Gastroesophageal sphincter (tissue), 4 donors: ENCODE data around the gene PRKAG2. TPM values are rescaled to one million over a fixed set of nuclear protein-coding genes. Genes with fewer than 3 reads are reported as not detected.

Experiments
- ATAC-seq: fragments of 150-250 bp; one replicate; pipeline ENCODE4 v1.9.1; 2016; ENCODE audit warnings: mild to moderate bottlenecking, moderate library complexity
- H3K27ac ChIP-seq, 4 donors: fragments of 200-600 bp; sonication (generic) in 3 of 4; 1 replicate in 3 of 4; 2 replicates in 1 of 4; pipeline ENCODE4 v1.5.1; 2016 to 2019
- H3K27me3 ChIP-seq: fragments of 200-600 bp; sonication (generic); one replicate; pipeline ENCODE4 v1.5.1; 2019
- H3K36me3 ChIP-seq, 2 donors: fragments of 200-600 bp; sonication (generic); one replicate each; pipeline ENCODE4 v1.5.1; 2019; ENCODE audit warnings: control low read depth in 1 of 2
- H3K4me1 ChIP-seq, 3 donors: fragments of 200-600 bp; sonication (generic); 1 replicate in 2 of 3; 2 replicates in 1 of 3; pipeline ENCODE4 v1.5.1; 2016 to 2019; ENCODE audit warnings: control low read depth in 2 of 3
- H3K4me3 ChIP-seq, 2 donors: fragments of 200-600 bp; sonication (generic); one replicate each; pipeline ENCODE4 v1.5.1; 2019; ENCODE audit warnings: mild to moderate bottlenecking in 1 of 2, moderate library complexity in 1 of 2
- H3K9me3 ChIP-seq, 3 donors: fragments of 200-600 bp; sonication (generic); one replicate each; pipeline ENCODE4 v1.5.1; 2017 to 2019; ENCODE audit warnings: control low read depth in 2 of 3
- CTCF ChIP-seq, 4 experiments: fragments of 200-600 bp in 2 of 4; fragments of 450-650 bp in 2 of 4; sonication (generic) in 1 of 4; IDR thresholded peaks; one replicate each; pipeline ENCODE4 v1.5.1; 2017 to 2019; ENCODE audit warnings: antibody characterized with exemption in 4 of 4, mild to moderate bottlenecking in 2 of 4, moderate library complexity in 2 of 4
- EP300 ChIP-seq: sonication (generic); formaldehyde crosslinking; IDR thresholded peaks from one replicate; pipeline ENCODE4 v1.6.1; 2017; ENCODE audit warnings: antibody characterized with exemption, mild to moderate bottlenecking
- POLR2A ChIP-seq, 2 donors: fragments of 450-650 bp; IDR thresholded peaks; one replicate each; pipeline ENCODE4 v1.6.1; 2017; ENCODE audit warnings: antibody characterized with exemption in 2 of 2, mild to moderate bottlenecking in 2 of 2, moderate library complexity in 1 of 2
- POLR2AphosphoS5 ChIP-seq: sonication (generic); formaldehyde crosslinking; IDR thresholded peaks from one replicate; pipeline ENCODE4 v1.6.1; 2017; ENCODE audit warnings: antibody characterized with exemption
- WGBS, 2 donors: methylation state at CpG; one replicate each; pipeline ENCODE4 v1.1.5; 2018; ENCODE audit warnings: low coverage in 1 of 2; 5-methylcytosine and 5-hydroxymethylcytosine counted together
- total RNA-seq, 4 donors: library from RNA; depleted of rRNA; stranded (reverse); fragments of >200 nt; gene quantifications; one replicate each; pipeline ENCODE4 v1.1.0, GENCODE V29; 2016

PRKAG2 gene
- total RNA-seq, 4 donors from 2014 or later: 48.9 to 89.0 (median 75.7) TPM

- no peak overlapping the region for H3K4me3 ChIP-seq
- peak overlapping the region in 3 of 4 donors; percentile 19 to 63 (median 43) for H3K27ac ChIP-seq
- peak; percentile 15 for ATAC-seq
- WGBS, 2 donors: 16% methylated on average over 2 of the region's 25 CpGs; no CpG with 5 or more reads in 1 of the 2 donors
- H3K4me1 ChIP-seq: peaks cover 0 to 34% (median 8%) of the 10 kb centered on the region in 3 donors
- no peaks in the 10 kb centered on the region for H3K9me3 ChIP-seq
- no peaks in the 10 kb centered on the region for H3K27me3 ChIP-seq
- TF ChIP-seq POLR2A (IDR thresholded peaks at IDR 0.05): no peak
- no peak for TF ChIP-seq CTCF (IDR thresholded peaks at IDR 0.05)
- TF ChIP-seq POLR2AphosphoS5: no peak
- no peak for TF ChIP-seq EP300
- H3K36me3 ChIP-seq: no peaks in the 10 kb centered on the region
Measured at GRCh38 chr7:151711906-151712809, 164.8 kb downstream of the PRKAG2 start.

GRCh38 chr7:151711435-151711872, 165.5 kb downstream of the PRKAG2 start:
- 96% methylated on average over 3 of the region's 3 CpGs for WGBS, 2 donors
- Histone ChIP-seq H3K27me3 (no peaks in the 10 kb centered on the region), H3K27ac (no peak overlapping the region), H3K4me3 (no peak overlapping the region), H3K36me3 (no peaks in the 10 kb centered on the region), H3K4me1 (peaks cover 0 to 30% (median 8%) of the 10 kb centered on the region in 3 donors), H3K9me3 (no peaks in the 10 kb centered on the region)
- TF ChIP-seq POLR2AphosphoS5: no peak
- TF ChIP-seq POLR2A (IDR thresholded peaks at IDR 0.05): no peak
- no peak for TF ChIP-seq CTCF (IDR thresholded peaks at IDR 0.05)
- no peak for TF ChIP-seq EP300
- ATAC-seq: no peak

- 94 to 100% methylated on average over 3 to 4 of the region's 4 CpGs for WGBS, 2 donors
- Histone ChIP-seq H3K27ac (no peak overlapping the region), H3K9me3 (no peaks in the 10 kb centered on the region), H3K27me3 (no peaks in the 10 kb centered on the region), H3K4me1 (peaks cover 0 to 30% (median 10%) of the 10 kb centered on the region in 3 donors), H3K4me3 (no peak overlapping the region), H3K36me3 (no peaks in the 10 kb centered on the region)
- no peak for ATAC-seq
- TF ChIP-seq POLR2A (IDR thresholded peaks at IDR 0.05): no peak
- no peak for TF ChIP-seq POLR2AphosphoS5
- TF ChIP-seq CTCF (IDR thresholded peaks at IDR 0.05): no peak
- no peak for TF ChIP-seq EP300
Measured at GRCh38 chr7:151710646-151711434, 166.1 kb downstream of the PRKAG2 start.

GRCh38 chr7:151710121-151710640, 166.7 kb downstream of the PRKAG2 start:
- 82 to 96% methylated on average over 2 to 5 of the region's 18 CpGs for WGBS, 2 donors
- H3K4me1 ChIP-seq: peaks cover 0 to 32% (median 12%) of the 10 kb centered on the region in 3 donors
- TF ChIP-seq CTCF (IDR thresholded peaks at IDR 0.05) (no peak), POLR2AphosphoS5 (no peak), POLR2A (IDR thresholded peaks at IDR 0.05) (no peak), EP300 (no peak)

More at GRCh38 chr7:151710121-151710640, 166.7 kb downstream of the PRKAG2 start:
- Histone ChIP-seq H3K4me3 (no peak overlapping the region), H3K9me3 (no peaks in the 10 kb centered on the region), H3K27ac (no peak overlapping the region), H3K27me3 (no peaks in the 10 kb centered on the region), H3K36me3 (no peaks in the 10 kb centered on the region)
- no peak for ATAC-seq
